GM21529 (cell line): ENCODE measurements around the gene MED8.
"Not testable (repeated sequence)": the region's sequence is repeated elsewhere in the genome, so short reads cannot be mapped to it uniquely, and the experiment has no call there.

Source experiments
- ATAC-seq: cut with Tn5 transposase; IDR thresholded peaks from one replicate; pipeline ENCODE4 v1.9.1; 2021; ENCODE audit not compliant: unreplicated experiment

MED8 gene

GRCh38 chr1:43421976-43422750 lies 32.6 kb upstream of the MED8 start:
- ATAC-seq: no peak

DNA sequence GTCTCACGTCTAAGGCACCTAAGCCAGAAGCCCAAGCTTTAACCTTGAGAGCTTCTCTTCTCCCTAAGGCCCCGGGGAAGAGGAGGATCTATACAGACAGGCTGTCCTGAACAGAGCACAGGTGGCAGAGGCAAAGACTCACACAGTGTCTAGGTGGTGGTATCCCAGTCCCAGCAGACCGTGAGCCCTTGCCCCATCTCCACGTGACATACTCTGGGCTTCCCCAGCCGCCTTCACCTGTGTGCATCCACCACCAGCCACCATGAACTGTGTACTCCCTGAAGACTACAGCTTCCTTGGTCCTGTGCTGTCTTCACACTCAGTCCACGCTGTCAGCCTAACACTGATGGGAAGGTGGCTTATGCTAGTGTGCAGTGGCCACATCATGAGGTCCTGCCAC lies 31.8 kb upstream of the MED8 start:
- ATAC-seq: no peak

DNA sequence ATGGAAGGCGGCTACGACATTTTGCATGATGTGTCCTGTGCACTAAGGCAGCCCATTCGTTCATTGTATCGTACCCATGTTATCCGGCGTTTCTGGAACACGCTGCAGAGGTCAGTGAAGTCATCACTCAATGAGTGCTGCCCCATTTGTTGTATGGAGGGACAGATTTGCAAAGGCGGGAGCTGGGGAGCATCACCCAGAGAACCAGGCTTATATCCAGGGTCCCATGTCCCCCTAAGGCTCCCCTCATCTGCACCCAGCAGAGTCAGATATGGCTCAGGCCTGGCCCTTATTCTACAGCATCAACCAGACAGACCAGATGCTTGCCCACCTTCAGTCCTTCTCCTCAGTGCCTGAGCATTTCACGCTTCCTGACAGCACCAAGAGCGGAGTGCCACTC lies 31.3 kb upstream of the MED8 start:
- ATAC-seq: no peak

GRCh38 chr1:43419627-43420425 lies 30.2 kb upstream of the MED8 start:
- ATAC-seq: no peak

DNA sequence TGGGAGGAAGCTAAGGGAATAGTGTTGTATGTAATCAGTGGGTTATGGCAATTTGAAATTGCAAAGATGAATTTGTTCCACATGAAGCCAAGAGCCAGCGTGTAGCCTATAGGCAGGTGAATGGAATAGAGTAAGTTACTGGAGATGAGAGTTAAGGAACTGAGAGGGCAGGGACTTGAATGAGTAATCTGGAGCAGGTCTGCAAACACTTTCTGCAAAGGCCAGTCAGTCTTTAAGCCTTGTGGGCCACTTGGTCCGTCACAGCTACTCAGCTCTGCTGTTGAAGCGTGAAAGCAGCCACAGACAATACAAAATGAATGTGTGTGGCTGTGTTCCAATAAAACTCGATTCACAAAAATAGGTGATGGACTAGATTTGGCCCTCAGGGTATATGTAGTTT lies 29.3 kb upstream of the MED8 start:
- peak; percentile 61 for ATAC-seq

DNA sequence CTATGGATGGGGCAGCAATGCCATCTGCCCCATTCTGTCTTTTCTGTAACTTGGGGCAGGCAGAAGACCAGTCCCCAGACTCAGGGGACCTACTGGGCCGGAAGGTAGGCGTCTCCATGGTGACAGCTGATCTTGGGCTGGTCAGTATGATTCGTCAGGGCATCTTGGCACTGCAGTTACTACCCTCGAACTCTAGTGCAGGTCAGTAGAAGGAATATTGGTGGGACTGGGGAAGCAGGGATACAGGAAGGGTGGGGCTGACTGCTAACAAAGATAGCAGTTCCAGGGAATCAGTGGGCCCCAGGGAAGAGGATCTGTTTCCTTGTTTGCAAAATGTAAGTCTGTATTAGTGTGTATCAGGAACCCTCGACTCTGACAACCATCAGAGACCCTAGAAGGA lies 26.3 kb upstream of the MED8 start:
- no peak for ATAC-seq

GRCh38 chr1:43414634-43415223 lies 25.1 kb upstream of the MED8 start:
- no peak for ATAC-seq

DNA sequence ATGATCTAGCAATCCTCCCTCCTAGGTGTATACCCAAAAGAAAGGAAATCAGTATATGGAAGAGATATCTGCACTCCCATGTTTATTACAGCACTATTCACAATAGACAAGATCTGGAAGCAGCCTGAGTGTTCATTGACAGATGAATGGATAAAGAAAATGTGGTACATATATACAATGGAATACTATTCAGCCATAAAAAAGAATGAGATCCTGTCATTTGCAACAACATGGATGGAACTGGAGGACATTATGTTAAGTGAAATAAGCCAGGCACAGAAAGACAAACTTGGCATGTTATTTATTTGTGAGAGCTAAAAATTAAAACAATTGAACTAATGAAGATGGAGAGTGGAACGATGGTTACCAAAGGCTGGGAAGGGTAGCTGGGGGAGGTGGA lies 23.8 kb upstream of the MED8 start:
- ATAC-seq: not testable (repeated sequence)

GRCh38 chr1:43410571-43410970 lies 21.0 kb upstream of the MED8 start:
- no peak for ATAC-seq

DNA sequence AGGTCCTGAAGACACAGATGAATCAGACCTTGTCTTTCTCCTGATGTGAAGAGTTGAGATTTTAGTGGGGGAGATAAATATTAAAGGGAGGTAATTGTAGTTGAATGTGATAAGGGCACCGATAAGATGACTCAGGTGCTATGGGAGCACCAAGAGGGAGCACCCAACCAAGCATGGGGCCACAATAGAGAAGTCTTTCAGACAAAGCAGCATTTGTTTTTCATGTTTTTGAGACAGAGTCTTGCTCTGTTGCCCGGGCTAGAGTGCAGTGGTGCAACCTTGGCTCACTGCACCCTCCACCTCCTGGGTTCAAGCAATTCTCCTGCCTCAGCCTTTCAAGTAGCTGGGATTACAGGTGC lies 16.3 kb upstream of the MED8 start:
- ATAC-seq: no peak

DNA sequence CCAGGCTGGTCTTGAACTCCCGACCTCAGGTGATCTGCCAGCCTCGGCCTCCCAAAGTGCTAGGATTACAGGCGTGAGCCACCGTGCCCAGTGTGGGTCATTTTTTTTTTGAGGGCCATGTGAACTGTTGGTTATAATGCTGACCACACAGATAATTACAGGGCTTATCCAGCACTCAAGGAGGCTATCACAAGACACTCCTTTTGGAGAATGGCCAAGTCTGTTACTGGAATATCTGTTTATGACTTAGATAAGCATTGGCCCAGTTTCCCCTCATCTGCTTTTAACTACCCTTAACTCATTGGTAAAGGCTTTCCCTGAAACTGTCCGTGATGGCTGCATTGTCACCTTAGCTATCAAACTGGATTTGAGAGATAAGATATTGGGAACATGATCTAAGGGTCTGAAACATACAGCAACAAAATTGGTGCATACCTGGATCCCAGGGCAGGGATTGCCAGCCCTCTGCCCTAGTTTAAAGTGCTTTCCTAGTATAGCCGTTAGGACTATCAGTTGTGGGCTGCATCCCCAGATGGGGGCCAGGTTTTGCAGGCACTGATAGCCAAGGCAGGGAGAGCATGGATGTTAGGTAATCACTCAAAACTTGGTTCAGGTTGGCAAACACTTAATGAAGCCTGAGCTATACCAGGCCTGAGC lies 15.7 kb upstream of the MED8 start:
- ATAC-seq: no peak

GRCh38 chr1:43404353-43404752 lies 14.8 kb upstream of the MED8 start:
- ATAC-seq: no peak

- no peak for ATAC-seq
Measured at GRCh38 chr1:43402089-43402865, 12.7 kb upstream of the MED8 start.

DNA sequence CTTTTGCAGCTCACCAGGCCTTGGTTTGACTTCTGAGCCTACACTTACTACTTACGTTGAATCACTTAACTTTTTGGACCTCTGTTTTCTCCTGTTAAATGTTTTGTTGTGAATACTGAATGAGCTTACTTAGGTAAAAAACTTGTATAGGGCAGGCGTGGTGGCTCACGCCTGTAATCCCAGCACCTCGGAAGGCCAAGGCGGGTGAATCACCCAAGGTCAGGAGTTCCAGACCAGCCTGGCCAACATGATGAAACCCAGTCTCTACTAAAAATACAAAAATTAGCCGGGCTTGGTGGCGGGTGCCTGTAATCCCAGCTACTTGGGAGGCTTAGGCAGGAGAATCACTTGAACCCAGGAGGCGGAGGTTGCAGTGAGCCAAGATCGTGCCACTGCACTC lies 10.8 kb upstream of the MED8 start:
- ATAC-seq: not testable (repeated sequence)

DNA sequence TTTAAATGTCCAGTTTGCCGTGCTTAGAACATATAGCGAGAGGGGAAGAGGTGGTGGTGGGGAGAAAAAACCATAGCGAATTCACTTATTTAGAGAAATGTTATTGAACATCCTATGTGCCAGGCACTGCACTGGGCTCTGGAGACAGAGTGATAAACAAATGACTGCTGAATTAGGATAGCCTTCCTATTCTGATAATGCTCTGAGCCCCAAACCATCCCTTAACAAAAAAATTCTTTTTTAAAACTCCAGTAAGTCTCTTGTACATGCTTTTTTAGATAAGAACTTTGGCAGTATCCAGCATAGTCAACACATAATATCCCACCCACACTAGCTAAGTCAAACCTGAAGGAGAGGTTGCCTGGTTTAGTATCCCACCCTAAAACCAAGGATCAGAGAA lies 8.6 kb upstream of the MED8 start:
- no peak for ATAC-seq

GRCh38 chr1:43396059-43396458 lies 6.5 kb upstream of the MED8 start:
- no peak for ATAC-seq

DNA sequence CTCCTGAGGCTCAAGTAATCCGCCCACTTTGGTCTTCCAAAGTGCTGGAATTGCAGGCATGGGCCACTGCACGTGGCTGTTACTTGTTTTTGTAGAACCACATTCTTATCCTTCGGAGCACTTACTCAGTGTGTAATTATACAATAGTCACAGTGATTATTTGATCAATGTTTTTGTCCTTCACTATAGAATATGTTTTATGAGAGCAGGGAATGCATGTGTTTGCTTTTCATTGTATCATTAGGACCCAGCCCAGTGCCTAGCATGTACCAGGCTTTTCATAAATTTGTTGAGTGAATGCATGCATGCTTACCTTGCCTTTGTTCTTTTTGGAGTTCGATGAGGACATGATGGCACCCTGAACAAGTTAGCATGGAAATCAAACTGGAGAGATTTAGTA lies 5.9 kb upstream of the MED8 start:
- ATAC-seq: no peak

DNA sequence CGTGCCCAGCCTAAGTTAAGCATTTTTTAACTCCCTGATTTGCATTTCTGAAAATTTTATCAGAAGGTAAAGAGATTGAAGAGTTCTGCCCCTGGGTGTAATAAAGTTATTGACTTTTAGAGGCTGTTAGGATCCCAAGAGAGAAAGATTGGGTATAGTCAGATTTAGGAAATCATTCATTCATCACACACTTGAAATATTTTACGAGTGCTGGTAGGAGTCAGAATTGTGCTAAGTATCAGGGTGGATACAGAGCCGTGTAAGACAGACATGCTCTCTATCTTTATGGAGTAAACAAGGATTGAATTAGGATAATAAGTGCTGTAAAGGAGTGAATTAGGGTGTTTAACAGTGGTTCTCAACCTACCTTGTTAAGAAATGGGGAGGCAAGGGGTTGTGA lies 3.1 kb upstream of the MED8 start:
- ATAC-seq: no peak

GRCh38 chr1:43388613-43389012 lies 987 bp downstream of the MED8 start:
- ATAC-seq: no peak

DNA sequence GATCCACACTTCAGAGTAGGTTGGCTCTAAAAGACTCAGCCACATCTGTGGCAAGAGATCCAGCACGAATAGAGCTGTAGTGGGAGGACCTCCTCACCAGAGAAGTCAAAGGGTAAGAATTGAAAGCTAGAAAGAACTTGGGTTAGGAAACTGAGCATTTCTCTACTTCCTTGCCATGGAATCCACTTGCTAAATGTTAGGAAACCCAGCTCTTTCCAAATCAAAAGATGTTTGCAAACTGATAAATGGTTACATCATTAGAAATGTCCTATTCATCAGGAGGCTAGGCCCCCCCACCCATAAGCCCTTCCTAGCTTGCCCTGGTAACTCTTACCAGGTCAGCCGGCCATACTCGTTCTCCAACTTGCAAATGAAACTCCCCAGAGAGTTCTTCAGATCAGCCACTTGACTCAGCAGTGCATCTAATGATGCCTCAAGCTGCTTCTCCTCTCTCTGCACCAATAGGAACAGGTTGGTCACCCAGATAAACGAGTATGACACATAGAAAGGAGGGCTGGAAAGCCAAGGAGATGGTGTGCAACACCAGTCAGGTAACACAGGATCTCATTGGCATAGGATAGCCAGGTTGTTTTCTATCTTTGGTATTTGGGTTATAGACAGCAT lies 1.5 kb downstream of the MED8 start:
- ATAC-seq: no peak
